Osteoblast (primary cell): ENCODE results near the gene RSL24D1. TPM values are rescaled to one million over a fixed set of nuclear protein-coding genes. Genes with fewer than 3 reads are reported as not detected.

ENCODE experiments used
- DNase-seq: peaks from one replicate; pipeline ENCODE4 v3.0.0; 2011; ENCODE audit warnings: low spot score, mixed read lengths; ENCODE audit not compliant: insufficient read length; ENCODE audit errors: missing footprints
- H2AFZ ChIP-seq: 2 replicates; pipeline ENCODE4 v1.6.0; 2011; ENCODE audit warnings: mild to moderate bottlenecking, low read length
- H3K27ac ChIP-seq: 2 replicates; pipeline ENCODE4 v1.5.1; 2011; ENCODE audit warnings: mild to moderate bottlenecking, low read depth, low read length, moderate library complexity
- H3K27me3 ChIP-seq: 2 replicates; pipeline ENCODE4 v1.6.0; 2012; ENCODE audit warnings: mild to moderate bottlenecking, control low read depth, inconsistent platforms, low read length, moderate library complexity; ENCODE audit not compliant: insufficient read depth
- H3K36me3 ChIP-seq: 2 replicates; pipeline ENCODE4 v1.5.1; 2011; ENCODE audit warnings: mild to moderate bottlenecking, low read length, control low read depth, moderate library complexity; ENCODE audit not compliant: insufficient read depth
- H3K4me1 ChIP-seq: 2 replicates; pipeline ENCODE4 v1.5.1; 2011; ENCODE audit warnings: mild to moderate bottlenecking, low read length, control low read depth, moderate library complexity; ENCODE audit not compliant: insufficient read depth
- H3K4me2 ChIP-seq: 2 replicates; pipeline ENCODE4 v1.6.0; 2011; ENCODE audit warnings: mild to moderate bottlenecking, low read length; ENCODE audit not compliant: insufficient read depth
- H3K4me3 ChIP-seq: fragments of 200-600 bp; sonication (generic); 3 replicates; pipeline ENCODE4 v1.5.1; 2012; ENCODE audit warnings: mild to moderate bottlenecking, low read length, inconsistent platforms; ENCODE audit not compliant: insufficient read depth
- H3K79me2 ChIP-seq: 2 replicates; pipeline ENCODE4 v1.6.0; 2012; ENCODE audit warnings: mild to moderate bottlenecking, low read length, control low read depth, inconsistent platforms; ENCODE audit not compliant: insufficient read depth
- H3K9me3 ChIP-seq: 2 replicates; pipeline ENCODE4 v1.5.1; 2011; ENCODE audit warnings: low read depth, low read length, control low read depth
- H4K20me1 ChIP-seq: 2 replicates; pipeline ENCODE4 v1.6.0; 2012; ENCODE audit warnings: mild to moderate bottlenecking, low read length, control low read depth; ENCODE audit not compliant: insufficient read depth
- CTCF ChIP-seq: IDR thresholded peaks from 2 replicates; pipeline ENCODE4 v1.5.1; 2011; ENCODE audit warnings: mild to moderate bottlenecking, low read depth, low read length, moderate library complexity; ENCODE audit errors: extremely low read depth
- total RNA-seq: library from RNA; depleted of rRNA; stranded (reverse); fragments of >200 nt; gene quantifications from 2 replicates; pipeline ENCODE4 v1.2.3, GENCODE V29; 2012

The RSL24D1 gene
- total RNA-seq, 1 donor: 118 TPM

GRCh38 chr15:55224892-55225291 is 28.2 kb upstream of the RSL24D1 start:
- Histone ChIP-seq H3K36me3 (no peaks in the 10 kb centered on the region), H3K9me3 (no peaks in the 10 kb centered on the region), H3K4me2 (no peak overlapping the region), H3K4me3 (no peak overlapping the region), H3K27ac (no peak overlapping the region), H3K79me2 (no peaks in the 10 kb centered on the region), H2AFZ (no peak overlapping the region), H4K20me1 (no peaks in the 10 kb centered on the region), H3K27me3 (no peaks in the 10 kb centered on the region), H3K4me1 (peaks cover 17% of the 10 kb centered on the region)
- no peak for DNase-seq
- TF ChIP-seq CTCF: no peak

- Histone ChIP-seq H3K9me3 (no peaks in the 10 kb centered on the region), H3K27ac (no peak overlapping the region), H2AFZ (no peak overlapping the region), H3K4me2 (no peak overlapping the region), H4K20me1 (no peaks in the 10 kb centered on the region), H3K4me3 (no peak overlapping the region), H3K4me1 (peaks cover 17% of the 10 kb centered on the region), H3K79me2 (no peaks in the 10 kb centered on the region), H3K27me3 (no peaks in the 10 kb centered on the region), H3K36me3 (peaks cover 7% of the 10 kb centered on the region)
- DNase-seq: no peak
- TF ChIP-seq CTCF: no peak
Observed at GRCh38 chr15:55222588-55222987, 25.8 kb upstream of the RSL24D1 start.

- no peaks in the 10 kb centered on the region for H3K9me3 ChIP-seq
- H3K4me1 ChIP-seq: peaks cover 17% of the 10 kb centered on the region
- H3K27me3 ChIP-seq: no peaks in the 10 kb centered on the region
- DNase-seq: peak; percentile 73
- peak overlapping the region; percentile 28 for H3K4me3 ChIP-seq
- H3K27ac ChIP-seq: peak overlapping the region; percentile 95
- H3K79me2 ChIP-seq: no peaks in the 10 kb centered on the region
- H3K36me3 ChIP-seq: peaks cover 7% of the 10 kb centered on the region
- H3K4me2 ChIP-seq: peak overlapping the region; percentile 71
- H2AFZ ChIP-seq: peak overlapping the region; percentile 78
- H4K20me1 ChIP-seq: no peaks in the 10 kb centered on the region
- no peak for TF ChIP-seq CTCF
Observed at GRCh38 chr15:55221090-55222011, 24.6 kb upstream of the RSL24D1 start.

- H4K20me1 ChIP-seq: no peaks in the 10 kb centered on the region
- no peak for TF ChIP-seq CTCF
- peak overlapping the region; percentile 78 for H2AFZ ChIP-seq
- H3K4me2 ChIP-seq: peak overlapping the region; percentile 71
- no peaks in the 10 kb centered on the region for H3K79me2 ChIP-seq
- peak overlapping the region; percentile 95 for H3K27ac ChIP-seq
- H3K4me3 ChIP-seq: peak overlapping the region; percentile 28
- no peak for DNase-seq
- H3K27me3 ChIP-seq: no peaks in the 10 kb centered on the region
- peaks cover 17% of the 10 kb centered on the region for H3K4me1 ChIP-seq
- peaks cover 7% of the 10 kb centered on the region for H3K36me3 ChIP-seq
- no peaks in the 10 kb centered on the region for H3K9me3 ChIP-seq
Observed at GRCh38 chr15:55220606-55221005, 23.9 kb upstream of the RSL24D1 start.
